Fibroblast of lung (primary cell): ENCODE data around the gene TAP1. TPM values are rescaled to one million over a fixed set of nuclear protein-coding genes. Genes with fewer than 3 reads are reported as not detected.

Experiments used
- DNase-seq, 2 donors: peaks; one replicate each; pipeline versions ENCODE4 v3.0.0 to v3.0.0-alpha.2; 2010; ENCODE audit warnings: low read depth in 2 of 2
- H2AFZ ChIP-seq: 2 replicates; pipeline ENCODE4 v1.5.1; 2012; ENCODE audit warnings: low read length, control low read depth, inconsistent platforms
- H3K27ac ChIP-seq: 2 replicates; pipeline ENCODE4 v1.5.1; 2011; ENCODE audit warnings: low read length, control low read depth; ENCODE audit not compliant: insufficient read depth
- H3K27me3 ChIP-seq: 2 replicates; pipeline ENCODE4 v1.5.1; 2011; ENCODE audit warnings: mild to moderate bottlenecking, low read length; ENCODE audit not compliant: control insufficient read depth, insufficient read depth
- H3K36me3 ChIP-seq: 2 replicates; pipeline ENCODE4 v1.5.1; 2011; ENCODE audit warnings: low read length; ENCODE audit not compliant: control insufficient read depth, insufficient read depth
- H3K4me1 ChIP-seq: 2 replicates; pipeline ENCODE4 v1.5.1; 2011; ENCODE audit warnings: low read length; ENCODE audit not compliant: control insufficient read depth, insufficient read depth; ENCODE audit errors: extremely low read depth
- H3K4me2 ChIP-seq: 2 replicates; pipeline ENCODE4 v1.5.1; 2011; ENCODE audit warnings: low read length, control low read depth; ENCODE audit not compliant: insufficient read depth; ENCODE audit errors: extremely low read depth
- H3K4me3 ChIP-seq, 4 experiments: fragments of 200-600 bp in 1 of 4; sonication (generic) in 1 of 4; replicated peaks in 1 of 4; 2 replicates each; pipeline ENCODE4 v1.5.1; 2011 to 2016; ENCODE audit warnings: low read length in 4 of 4, low read depth in 3 of 4, mild to moderate bottlenecking in 3 of 4, control low read depth in 2 of 4, inconsistent platforms in 1 of 4, mixed read lengths in 1 of 4; ENCODE audit not compliant: insufficient read depth in 1 of 4; ENCODE audit errors: control extremely low read depth in 1 of 4
- H3K79me2 ChIP-seq: 2 replicates; pipeline ENCODE4 v1.5.1; 2012; ENCODE audit warnings: mild to moderate bottlenecking, low read length, inconsistent platforms; ENCODE audit not compliant: control insufficient read depth, insufficient read depth
- H3K9ac ChIP-seq: 2 replicates; pipeline ENCODE4 v1.5.1; 2011; ENCODE audit warnings: mild to moderate bottlenecking, low read length, control low read depth; ENCODE audit not compliant: insufficient read depth
- H3K9me3 ChIP-seq: 2 replicates; pipeline ENCODE4 v1.5.1; 2012; ENCODE audit warnings: low read depth, low read length; ENCODE audit not compliant: control insufficient read depth, insufficient read depth
- H4K20me1 ChIP-seq: 2 replicates; pipeline ENCODE4 v1.5.1; 2011; ENCODE audit warnings: low read length; ENCODE audit not compliant: control insufficient read depth, insufficient read depth; ENCODE audit errors: extremely low read depth
- EZH2 ChIP-seq: IDR thresholded peaks from 2 replicates; pipeline ENCODE4 v1.5.1; 2012; ENCODE audit warnings: low read length, control low read depth, mild to moderate bottlenecking; ENCODE audit errors: missing control alignments
- polyA minus RNA-seq: library from RNA; depleted of rRNA, polyadenylated mRNA; stranded (reverse); fragments of >200 nt; gene quantifications from 2 replicates; pipeline ENCODE4 v1.2.3, GENCODE V29; 2011; ENCODE audit warnings: low replicate concordance
- polyA plus RNA-seq, 2 donors: library from polyadenylated mRNA; depleted of rRNA in 1 of 2; stranded (reverse) in 1 of 2; unstranded in 1 of 2; fragments of >200 nt; gene quantifications; 2 replicates each; pipeline ENCODE4 v1.2.1, GENCODE V29; 2011 to 2012; ENCODE audit warnings: missing spikeins in 1 of 2
- total RNA-seq: library from RNA; depleted of rRNA; stranded (reverse); fragments of >200 nt; gene quantifications from 2 replicates; pipeline ENCODE4 v1.2.1, GENCODE V29; 2014
- TF ChIP-seq, protein P1 (sequence below), 2 donors: IDR thresholded peaks in 1 of 2; conservative IDR thresholded peaks in 1 of 2; 1 replicate in 1 of 2; 2 replicates in 1 of 2; pipeline ENCODE4 v1.5.1; 2011 to 2012; ENCODE audit warnings: low read length in 2 of 2, control low read depth in 1 of 2, inconsistent platforms in 1 of 2, low read depth in 1 of 2, mild to moderate bottlenecking in 1 of 2

Gene TAP1, protein sequence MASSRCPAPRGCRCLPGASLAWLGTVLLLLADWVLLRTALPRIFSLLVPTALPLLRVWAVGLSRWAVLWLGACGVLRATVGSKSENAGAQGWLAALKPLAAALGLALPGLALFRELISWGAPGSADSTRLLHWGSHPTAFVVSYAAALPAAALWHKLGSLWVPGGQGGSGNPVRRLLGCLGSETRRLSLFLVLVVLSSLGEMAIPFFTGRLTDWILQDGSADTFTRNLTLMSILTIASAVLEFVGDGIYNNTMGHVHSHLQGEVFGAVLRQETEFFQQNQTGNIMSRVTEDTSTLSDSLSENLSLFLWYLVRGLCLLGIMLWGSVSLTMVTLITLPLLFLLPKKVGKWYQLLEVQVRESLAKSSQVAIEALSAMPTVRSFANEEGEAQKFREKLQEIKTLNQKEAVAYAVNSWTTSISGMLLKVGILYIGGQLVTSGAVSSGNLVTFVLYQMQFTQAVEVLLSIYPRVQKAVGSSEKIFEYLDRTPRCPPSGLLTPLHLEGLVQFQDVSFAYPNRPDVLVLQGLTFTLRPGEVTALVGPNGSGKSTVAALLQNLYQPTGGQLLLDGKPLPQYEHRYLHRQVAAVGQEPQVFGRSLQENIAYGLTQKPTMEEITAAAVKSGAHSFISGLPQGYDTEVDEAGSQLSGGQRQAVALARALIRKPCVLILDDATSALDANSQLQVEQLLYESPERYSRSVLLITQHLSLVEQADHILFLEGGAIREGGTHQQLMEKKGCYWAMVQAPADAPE
- total RNA-seq = 66.8 and 107 TPM in 2 replicates
- 30.7 and 31.4 TPM in 2 replicates for polyA plus RNA-seq
- 33.7 and 39.7 TPM in 2 replicates for polyA plus RNA-seq (2012)
- polyA minus RNA-seq = 91.4 and 92.5 TPM in 2 replicates

- H3K4me1 ChIP-seq = peaks cover 6% of the 10 kb centered on the region
- H3K9ac ChIP-seq = peak within 1 kb of the TSS; percentile 78
- H4K20me1 ChIP-seq = no peaks in the 10 kb centered on the region
- peaks cover 12% of the 10 kb centered on the region for H3K79me2 ChIP-seq
- peak within 1 kb of the TSS; percentile 89 to 97 (median 92) for H3K4me3 ChIP-seq
- peak; percentile 89 to 93 for DNase-seq
- H3K9me3 ChIP-seq = no peaks in the 10 kb centered on the region
- H3K27me3 ChIP-seq = no peaks in the 10 kb centered on the region
- H3K4me2 ChIP-seq = peak within 1 kb of the TSS; percentile 93
- H3K27ac ChIP-seq = peak within 1 kb of the TSS; percentile 90
- TF ChIP-seq, protein P1, sequence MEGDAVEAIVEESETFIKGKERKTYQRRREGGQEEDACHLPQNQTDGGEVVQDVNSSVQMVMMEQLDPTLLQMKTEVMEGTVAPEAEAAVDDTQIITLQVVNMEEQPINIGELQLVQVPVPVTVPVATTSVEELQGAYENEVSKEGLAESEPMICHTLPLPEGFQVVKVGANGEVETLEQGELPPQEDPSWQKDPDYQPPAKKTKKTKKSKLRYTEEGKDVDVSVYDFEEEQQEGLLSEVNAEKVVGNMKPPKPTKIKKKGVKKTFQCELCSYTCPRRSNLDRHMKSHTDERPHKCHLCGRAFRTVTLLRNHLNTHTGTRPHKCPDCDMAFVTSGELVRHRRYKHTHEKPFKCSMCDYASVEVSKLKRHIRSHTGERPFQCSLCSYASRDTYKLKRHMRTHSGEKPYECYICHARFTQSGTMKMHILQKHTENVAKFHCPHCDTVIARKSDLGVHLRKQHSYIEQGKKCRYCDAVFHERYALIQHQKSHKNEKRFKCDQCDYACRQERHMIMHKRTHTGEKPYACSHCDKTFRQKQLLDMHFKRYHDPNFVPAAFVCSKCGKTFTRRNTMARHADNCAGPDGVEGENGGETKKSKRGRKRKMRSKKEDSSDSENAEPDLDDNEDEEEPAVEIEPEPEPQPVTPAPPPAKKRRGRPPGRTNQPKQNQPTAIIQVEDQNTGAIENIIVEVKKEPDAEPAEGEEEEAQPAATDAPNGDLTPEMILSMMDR (conservative IDR thresholded peaks at IDR 0.05 in 1 of 2, IDR thresholded peaks at IDR 0.05 in 1 of 2; ENCODE audit: low read depth in 1 of 2, low read length in 2 of 2) = peak; percentile 55 to 67
- TF ChIP-seq EZH2 = no peak
- peaks cover 10% of the 10 kb centered on the region for H3K36me3 ChIP-seq
- H2AFZ ChIP-seq = peak within 1 kb of the TSS; percentile 93
Observed at GRCh38 chr6:32853541-32854375, at the start of gene TAP1, which contains the start of gene PSMB9. Gene TAP1, minus strand, starts transcription at chr6:32853704. Its CDS starts 68 bp downstream, at chr6:32853636. Gene PSMB9, plus strand, starts transcription at chr6:32854192. Its CDS starts 38 bp downstream, at chr6:32854230.

- H3K4me3 ChIP-seq = peak overlapping the region; percentile 59 to 92 (median 86)
- H2AFZ ChIP-seq = peak overlapping the region; percentile 96
- H3K9ac ChIP-seq = peak overlapping the region; percentile 66
- H3K36me3 ChIP-seq = no peaks in the 10 kb centered on the region
- no peaks in the 10 kb centered on the region for H3K27me3 ChIP-seq
- no peaks in the 10 kb centered on the region for H4K20me1 ChIP-seq
- TF ChIP-seq EZH2 = no peak
- TF ChIP-seq, protein P1 (conservative IDR thresholded peaks at IDR 0.05 in 1 of 2, IDR thresholded peaks at IDR 0.05 in 1 of 2; ENCODE audit: low read depth in 1 of 2, low read length in 2 of 2) = no peak
- H3K4me2 ChIP-seq = peak overlapping the region; percentile 97
- no peaks in the 10 kb centered on the region for H3K9me3 ChIP-seq
- H3K79me2 ChIP-seq = peaks cover 12% of the 10 kb centered on the region
- peak overlapping the region; percentile 70 for H3K27ac ChIP-seq
- peaks cover 5% of the 10 kb centered on the region for H3K4me1 ChIP-seq
- DNase-seq = no peak
Observed at GRCh38 chr6:32895006-32895345, 41.5 kb upstream of the TAP1 start.
